Endodermal cell (in vitro differentiated cells): ENCODE results near the gene KCNJ12. TPM values are rescaled to one million over a fixed set of nuclear protein-coding genes. Genes with fewer than 3 reads are reported as not detected.

ENCODE experiments used
- DNase-seq: peaks from one replicate; pipeline ENCODE4 v3.0.0-alpha.2; 2017
- H3K27ac ChIP-seq: 2 replicates; pipeline ENCODE4 v1.5.1; 2013; ENCODE audit warnings: mild to moderate bottlenecking, low read depth, low read length, moderate library complexity
- H3K27me3 ChIP-seq: 2 replicates; pipeline ENCODE4 v1.6.1; 2013; ENCODE audit warnings: mild to moderate bottlenecking, low read length, moderate library complexity; ENCODE audit not compliant: insufficient read depth, control insufficient read depth, poor library complexity, severe bottlenecking
- H3K36me3 ChIP-seq: 2 replicates; pipeline ENCODE4 v1.7.0; 2013; ENCODE audit warnings: mild to moderate bottlenecking, low read length, moderate library complexity; ENCODE audit not compliant: control insufficient read depth, insufficient read depth
- H3K4me1 ChIP-seq: one replicate; pipeline ENCODE4 v1.7.0; 2013; ENCODE audit warnings: low read length; ENCODE audit not compliant: control insufficient read depth, insufficient read depth
- H3K4me3 ChIP-seq: 2 replicates; pipeline ENCODE4 v1.5.1; 2013; ENCODE audit warnings: mild to moderate bottlenecking, low read length, moderate library complexity
- H3K9ac ChIP-seq: 2 replicates; pipeline ENCODE4 v1.6.1; 2013; ENCODE audit warnings: mild to moderate bottlenecking, low read length, moderate library complexity; ENCODE audit not compliant: poor library complexity, severe bottlenecking; ENCODE audit errors: extremely low read depth
- H3K9me3 ChIP-seq: 2 replicates; pipeline ENCODE4 v1.6.1; 2013; ENCODE audit warnings: mild to moderate bottlenecking, low read length, moderate library complexity; ENCODE audit not compliant: control insufficient read depth
- H3K27ac Mint-ChIP-seq: 2 replicates; pipeline ENCODE4 v1.8.0; 2020; ENCODE audit warnings: mixed read lengths
- H3K27me3 Mint-ChIP-seq: 2 replicates; pipeline ENCODE4 v1.8.0; 2021; ENCODE audit warnings: mild to moderate bottlenecking, mixed read lengths; ENCODE audit not compliant: insufficient read depth
- H3K36me3 Mint-ChIP-seq: 2 replicates; pipeline ENCODE4 v1.8.0; 2020; ENCODE audit warnings: low read depth, mixed read lengths
- H3K4me1 Mint-ChIP-seq: 2 replicates; pipeline ENCODE4 v1.8.0; 2020; ENCODE audit warnings: mixed read lengths
- H3K4me3 Mint-ChIP-seq: 2 replicates; pipeline ENCODE4 v1.8.0; 2020; ENCODE audit warnings: mild to moderate bottlenecking, moderate library complexity, mixed read lengths
- H3K9me3 Mint-ChIP-seq: 2 replicates; pipeline ENCODE4 v1.8.0; 2020; ENCODE audit warnings: mild to moderate bottlenecking, mixed read lengths
- WGBS, 2 experiments: methylation state at CpG; one replicate each; pipeline versions ENCODE4 v1.1.5 to v1.1.7; 2013; ENCODE audit warnings: missing lambda C conversion rate in 2 of 2, mixed read lengths in 1 of 2; ENCODE audit not compliant: insufficient coverage in 1 of 2, insufficient read length in 1 of 2; 5-methylcytosine and 5-hydroxymethylcytosine counted together
- total RNA-seq, 2 donors: library from RNA; stranded (reverse); fragmentation: NEBNext Ultra II Directional in 1 of 2; extraction: Animal tissue kit (Norgen Biotek cat#: 25700) in 1 of 2; gene quantifications; 2 replicates in 1 of 2; 3 replicates in 1 of 2; pipeline ENCODE4 v1.2.1, GENCODE V29; 2021
- TF ChIP-seq, protein P1 (sequence below): fragments of 200-600 bp; sonication (generic); conservative IDR thresholded peaks from 2 replicates; pipeline ENCODE4 v1.5.0; 2021; ENCODE audit warnings: antibody characterized with exemption, mild to moderate bottlenecking

Gene KCNJ12
- total RNA-seq, 2 donors from 2014 or later = 2.3 to 2.6 TPM

DNA sequence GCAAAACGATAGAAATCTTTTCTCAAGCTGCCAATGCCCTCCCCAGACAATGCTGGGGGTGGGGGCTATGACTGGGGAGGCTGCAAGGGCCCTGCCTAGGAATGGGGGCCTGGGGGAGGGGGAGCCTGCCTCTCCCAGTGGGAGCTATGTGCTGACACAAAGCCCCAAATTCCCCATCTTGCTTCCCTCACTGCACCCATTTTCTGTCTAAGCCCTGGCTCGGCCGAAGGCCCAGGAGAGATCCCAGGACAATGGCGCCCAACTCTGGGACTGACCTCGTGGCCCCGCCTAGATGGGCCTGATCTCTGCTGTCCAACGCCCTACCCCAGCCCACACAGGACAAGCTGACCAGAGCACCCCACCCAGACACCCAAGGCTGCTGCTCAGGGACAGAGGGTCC lies 11.1 kb upstream of the KCNJ12 start:
- H3K9me3 ChIP-seq = no peaks in the 10 kb centered on the region
- H3K9ac ChIP-seq = no peak overlapping the region
- no peak for DNase-seq
- H3K27ac ChIP-seq = no peak overlapping the region
- H3K36me3 ChIP-seq = no peaks in the 10 kb centered on the region
- H3K27me3 ChIP-seq = no peaks in the 10 kb centered on the region
- WGBS, 2 experiments = 83 to 91% methylated on average over 1 to 7 of the region's 7 CpGs
- TF ChIP-seq, protein P1, sequence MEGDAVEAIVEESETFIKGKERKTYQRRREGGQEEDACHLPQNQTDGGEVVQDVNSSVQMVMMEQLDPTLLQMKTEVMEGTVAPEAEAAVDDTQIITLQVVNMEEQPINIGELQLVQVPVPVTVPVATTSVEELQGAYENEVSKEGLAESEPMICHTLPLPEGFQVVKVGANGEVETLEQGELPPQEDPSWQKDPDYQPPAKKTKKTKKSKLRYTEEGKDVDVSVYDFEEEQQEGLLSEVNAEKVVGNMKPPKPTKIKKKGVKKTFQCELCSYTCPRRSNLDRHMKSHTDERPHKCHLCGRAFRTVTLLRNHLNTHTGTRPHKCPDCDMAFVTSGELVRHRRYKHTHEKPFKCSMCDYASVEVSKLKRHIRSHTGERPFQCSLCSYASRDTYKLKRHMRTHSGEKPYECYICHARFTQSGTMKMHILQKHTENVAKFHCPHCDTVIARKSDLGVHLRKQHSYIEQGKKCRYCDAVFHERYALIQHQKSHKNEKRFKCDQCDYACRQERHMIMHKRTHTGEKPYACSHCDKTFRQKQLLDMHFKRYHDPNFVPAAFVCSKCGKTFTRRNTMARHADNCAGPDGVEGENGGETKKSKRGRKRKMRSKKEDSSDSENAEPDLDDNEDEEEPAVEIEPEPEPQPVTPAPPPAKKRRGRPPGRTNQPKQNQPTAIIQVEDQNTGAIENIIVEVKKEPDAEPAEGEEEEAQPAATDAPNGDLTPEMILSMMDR = no peak
- H3K36me3 Mint-ChIP-seq = no peaks in the 10 kb centered on the region
- H3K9me3 Mint-ChIP-seq = no peaks in the 10 kb centered on the region
- peaks cover 18% of the 10 kb centered on the region for H3K27me3 Mint-ChIP-seq
- H3K4me1 ChIP-seq = peaks cover 11% of the 10 kb centered on the region
- no peak overlapping the region for H3K4me3 ChIP-seq
- no peak overlapping the region for H3K4me3 Mint-ChIP-seq
- peaks cover 12% of the 10 kb centered on the region for H3K4me1 Mint-ChIP-seq
- no peak overlapping the region for H3K27ac Mint-ChIP-seq

DNA sequence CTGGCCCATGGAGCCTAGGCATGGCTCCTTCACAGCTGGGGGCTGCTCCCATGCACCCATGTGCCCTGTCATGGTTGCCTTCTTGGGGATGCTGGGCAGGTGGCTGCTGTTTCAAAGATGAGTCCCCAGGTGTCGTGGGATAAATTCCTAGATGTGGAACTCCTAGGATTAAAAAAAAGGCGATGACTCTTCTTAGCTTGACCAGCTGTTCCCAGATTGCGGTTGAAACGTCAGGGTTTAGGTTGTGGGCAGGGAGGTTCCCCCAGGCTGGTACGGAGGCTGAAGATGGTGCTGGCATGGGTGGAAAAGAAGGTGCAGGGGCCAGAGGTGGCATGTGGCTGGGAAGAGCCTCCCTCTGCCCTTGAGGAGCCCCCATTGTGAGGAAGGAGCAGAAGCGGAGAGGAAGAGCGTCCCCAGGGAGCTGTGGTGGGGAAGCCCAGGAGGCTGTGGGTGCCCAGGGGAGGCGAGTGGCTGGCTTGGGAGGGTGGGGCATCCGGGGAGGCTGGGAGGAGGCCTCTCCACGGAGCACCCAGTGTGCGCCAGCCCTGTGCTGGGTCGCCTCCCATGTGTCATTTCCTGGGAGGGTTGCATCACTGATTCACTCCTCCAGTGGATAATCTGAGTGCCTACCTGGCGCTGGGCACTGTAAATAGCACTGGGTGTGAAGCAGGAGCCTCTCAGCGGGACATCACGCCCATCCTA lies 7.5 kb upstream of the KCNJ12 start:
- no peaks in the 10 kb centered on the region for H3K36me3 ChIP-seq
- H3K9me3 ChIP-seq = no peaks in the 10 kb centered on the region
- no peak overlapping the region for H3K4me3 Mint-ChIP-seq
- 90 to 97% methylated on average over 11 to 15 of the region's 15 CpGs for WGBS, 2 experiments
- peaks cover 8% of the 10 kb centered on the region for H3K4me1 ChIP-seq
- H3K9ac ChIP-seq = no peak overlapping the region
- no peaks in the 10 kb centered on the region for H3K9me3 Mint-ChIP-seq
- H3K4me1 Mint-ChIP-seq = peaks cover 23% of the 10 kb centered on the region
- H3K27ac Mint-ChIP-seq = no peak overlapping the region
- TF ChIP-seq, protein P1 = no peak
- H3K27me3 Mint-ChIP-seq = peaks cover 26% of the 10 kb centered on the region
- DNase-seq = no peak
- no peaks in the 10 kb centered on the region for H3K27me3 ChIP-seq
- no peaks in the 10 kb centered on the region for H3K36me3 Mint-ChIP-seq
- no peak overlapping the region for H3K27ac ChIP-seq
- no peak overlapping the region for H3K4me3 ChIP-seq

DNA sequence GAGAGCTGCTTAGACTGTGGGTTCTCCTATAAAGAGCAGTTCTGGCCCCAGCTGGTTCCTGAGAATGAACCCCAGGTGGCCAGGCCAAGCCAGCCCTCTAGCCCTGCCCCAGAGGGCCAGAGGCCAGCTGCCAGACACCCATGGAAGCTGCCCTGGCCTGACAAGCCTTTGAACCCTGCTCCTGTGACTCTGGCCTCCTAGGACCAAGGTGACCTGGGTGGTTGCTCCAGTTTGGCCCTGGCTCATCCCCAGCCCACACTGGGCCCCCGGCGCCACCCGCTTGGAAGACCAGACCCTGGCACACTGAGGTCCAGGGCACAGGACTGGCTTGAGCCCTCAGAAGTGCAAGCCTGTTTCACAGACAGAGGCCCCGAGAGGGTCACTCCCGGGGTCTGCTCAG lies 6.8 kb upstream of the KCNJ12 start:
- Mint-ChIP-seq H3K9me3 (no peaks in the 10 kb centered on the region), H3K36me3 (no peaks in the 10 kb centered on the region), H3K27me3 (peaks cover 25% of the 10 kb centered on the region), H3K4me1 (peaks cover 23% of the 10 kb centered on the region), H3K27ac (no peak overlapping the region), H3K4me3 (no peak overlapping the region)
- 89 to 100% methylated on average over 3 to 5 of the region's 5 CpGs for WGBS, 2 experiments
- H3K36me3 ChIP-seq = no peaks in the 10 kb centered on the region
- no peak overlapping the region for H3K27ac ChIP-seq
- H3K4me3 ChIP-seq = no peak overlapping the region
- H3K9me3 ChIP-seq = no peaks in the 10 kb centered on the region
- TF ChIP-seq, protein P1 = no peak
- H3K27me3 ChIP-seq = no peaks in the 10 kb centered on the region
- H3K9ac ChIP-seq = no peak overlapping the region
- DNase-seq = no peak
- H3K4me1 ChIP-seq = peaks cover 8% of the 10 kb centered on the region
